Measurements from ENCODE around the gene GPX4.
"Not testable (repeated sequence)": the region's sequence is repeated elsewhere in the genome, so short reads cannot be mapped to it uniquely, and the experiment has no call there.

Gene GPX4

GRCh38 chr19:1118999-1119398, 15.2 kb downstream of the GPX4 start:
- H3K9ac ChIP-seq (ENCODE audit: low read depth, low read length) = no peak overlapping the region

GRCh38 chr19:1119475-1120217, 15.9 kb downstream of the GPX4 start:
- no peaks in the 10 kb centered on the region for H3K4me1 ChIP-seq (ENCODE audit: insufficient read depth, low read length)

More at GRCh38 chr19:1118999-1119398, 15.2 kb downstream of the GPX4 start:
- Histone ChIP-seq H3K9me3 (ENCODE audit: control insufficient read depth, insufficient read depth, low read length) (no peaks in the 10 kb centered on the region), H3K36me3 (ENCODE audit: insufficient read depth, low read length) (peaks cover 12% of the 10 kb centered on the region), H3K4me1 (ENCODE audit: insufficient read depth, low read length) (no peaks in the 10 kb centered on the region)

GRCh38 chr19:1121395-1121794, 17.6 kb downstream of the GPX4 start:
- peaks cover 12% of the 10 kb centered on the region for H3K36me3 ChIP-seq (ENCODE audit: insufficient read depth, low read length)
- H3K4me1 ChIP-seq (ENCODE audit: insufficient read depth, low read length) = no peaks in the 10 kb centered on the region
- H3K9me3 ChIP-seq (ENCODE audit: control insufficient read depth, insufficient read depth, low read length) = no peaks in the 10 kb centered on the region
- H3K9ac ChIP-seq (ENCODE audit: low read depth, low read length) = no peak overlapping the region

More at GRCh38 chr19:1119475-1120217, 15.9 kb downstream of the GPX4 start:
- H3K36me3 ChIP-seq (ENCODE audit: insufficient read depth, low read length) = peaks cover 12% of the 10 kb centered on the region
- H3K9ac ChIP-seq (ENCODE audit: low read depth, low read length) = no peak overlapping the region
- H3K9me3 ChIP-seq (ENCODE audit: control insufficient read depth, insufficient read depth, low read length) = no peaks in the 10 kb centered on the region

- Histone ChIP-seq H3K9ac (ENCODE audit: low read depth, low read length) (no peak overlapping the region), H3K9me3 (ENCODE audit: control insufficient read depth, insufficient read depth, low read length) (no peaks in the 10 kb centered on the region), H3K4me1 (ENCODE audit: insufficient read depth, low read length) (no peaks in the 10 kb centered on the region), H3K36me3 (ENCODE audit: insufficient read depth, low read length) (peaks cover 12% of the 10 kb centered on the region)
Observed at GRCh38 chr19:1122021-1122971, 18.5 kb downstream of the GPX4 start.

- H3K4me1 ChIP-seq (ENCODE audit: insufficient read depth, low read length) = no peaks in the 10 kb centered on the region
- peaks cover 12% of the 10 kb centered on the region for H3K36me3 ChIP-seq (ENCODE audit: insufficient read depth, low read length)
- no peaks in the 10 kb centered on the region for H3K9me3 ChIP-seq (ENCODE audit: control insufficient read depth, insufficient read depth, low read length)
- H3K9ac ChIP-seq (ENCODE audit: low read depth, low read length) = no peak overlapping the region
Observed at GRCh38 chr19:1122972-1123363, 19.2 kb downstream of the GPX4 start.

- Histone ChIP-seq H3K9me3 (ENCODE audit: control insufficient read depth, insufficient read depth, low read length) (no peaks in the 10 kb centered on the region), H3K9ac (ENCODE audit: low read depth, low read length) (no peak overlapping the region), H3K36me3 (ENCODE audit: insufficient read depth, low read length) (peaks cover 12% of the 10 kb centered on the region), H3K4me1 (ENCODE audit: insufficient read depth, low read length) (no peaks in the 10 kb centered on the region)
Observed at GRCh38 chr19:1123381-1123780, 19.6 kb downstream of the GPX4 start.

- Histone ChIP-seq H3K36me3 (ENCODE audit: insufficient read depth, low read length) (peaks cover 12% of the 10 kb centered on the region), H3K4me1 (ENCODE audit: insufficient read depth, low read length) (no peaks in the 10 kb centered on the region), H3K9ac (ENCODE audit: low read depth, low read length) (no peak overlapping the region), H3K9me3 (ENCODE audit: control insufficient read depth, insufficient read depth, low read length) (no peaks in the 10 kb centered on the region)
Observed at GRCh38 chr19:1123885-1124677, 20.3 kb downstream of the GPX4 start.

- Histone ChIP-seq H3K4me1 (ENCODE audit: insufficient read depth, low read length) (no peaks in the 10 kb centered on the region), H3K36me3 (ENCODE audit: insufficient read depth, low read length) (peaks cover 8% of the 10 kb centered on the region), H3K9ac (ENCODE audit: low read depth, low read length) (no peak overlapping the region), H3K9me3 (ENCODE audit: control insufficient read depth, insufficient read depth, low read length) (no peaks in the 10 kb centered on the region)
Observed at GRCh38 chr19:1125601-1126467, 22.0 kb downstream of the GPX4 start.

GRCh38 chr19:1126984-1127760, 23.4 kb downstream of the GPX4 start:
- Histone ChIP-seq H3K36me3 (ENCODE audit: insufficient read depth, low read length) (peaks cover 3% of the 10 kb centered on the region), H3K9me3 (ENCODE audit: control insufficient read depth, insufficient read depth, low read length) (no peaks in the 10 kb centered on the region), H3K9ac (ENCODE audit: low read depth, low read length) (no peak overlapping the region), H3K4me1 (ENCODE audit: insufficient read depth, low read length) (no peaks in the 10 kb centered on the region; the same call in 1 of the 2 replicates)

- no peaks in the 10 kb centered on the region for H3K9me3 ChIP-seq (ENCODE audit: control insufficient read depth, insufficient read depth, low read length)
- H3K4me1 ChIP-seq (ENCODE audit: insufficient read depth, low read length) = no peaks in the 10 kb centered on the region; the same call in 1 of the 2 replicates
- no peaks in the 10 kb centered on the region; the same call in 1 of the 2 replicates for H3K36me3 ChIP-seq (ENCODE audit: insufficient read depth, low read length)
- H3K9ac ChIP-seq (ENCODE audit: low read depth, low read length) = no peak overlapping the region
Observed at GRCh38 chr19:1128106-1128505, 24.3 kb downstream of the GPX4 start.

- H3K36me3 ChIP-seq (ENCODE audit: insufficient read depth, low read length); H3K9me3 ChIP-seq (ENCODE audit: control insufficient read depth, insufficient read depth, low read length); H3K9ac ChIP-seq (ENCODE audit: low read depth, low read length); H3K4me1 ChIP-seq (ENCODE audit: insufficient read depth, low read length): not testable (repeated sequence)
Observed at GRCh38 chr19:1129084-1129483, 25.3 kb downstream of the GPX4 start.

- Histone ChIP-seq H3K9ac (ENCODE audit: low read depth, low read length) (no peak overlapping the region), H3K4me1 (ENCODE audit: insufficient read depth, low read length) (no peaks in the 10 kb centered on the region; the same call in 1 of the 2 replicates), H3K9me3 (ENCODE audit: control insufficient read depth, insufficient read depth, low read length) (no peaks in the 10 kb centered on the region), H3K36me3 (ENCODE audit: insufficient read depth, low read length) (no peaks in the 10 kb centered on the region; the same call in 1 of the 2 replicates)
Observed at GRCh38 chr19:1129535-1129934, 25.7 kb downstream of the GPX4 start.
